Esophagus (tissue), 2 donors: Measurements from ENCODE around the gene TAPT1. TPM values are rescaled to one million over a fixed set of nuclear protein-coding genes. Genes with fewer than 3 reads are reported as not detected.

ENCODE experiments used
- H3K27ac ChIP-seq, 2 donors: one replicate each; pipeline ENCODE4 v1.5.1; 2013; ENCODE audit warnings: low read depth in 2 of 2, mild to moderate bottlenecking in 2 of 2, inconsistent platforms in 1 of 2, low read length in 1 of 2, moderate library complexity in 1 of 2
- H3K27me3 ChIP-seq, 2 donors: one replicate each; pipeline ENCODE4 v1.6.1; 2013; ENCODE audit warnings: low read length in 2 of 2, control low read depth in 1 of 2, mild to moderate bottlenecking in 1 of 2; ENCODE audit not compliant: insufficient read depth in 2 of 2, control insufficient read depth in 1 of 2
- H3K36me3 ChIP-seq, 2 donors: one replicate each; pipeline ENCODE4 v1.6.1; 2013; ENCODE audit warnings: low read length in 1 of 2; ENCODE audit not compliant: control insufficient read depth in 2 of 2, insufficient read depth in 2 of 2
- H3K4me1 ChIP-seq, 2 donors: one replicate each; pipeline ENCODE4 v1.6.1; 2013; ENCODE audit warnings: low read length in 1 of 2; ENCODE audit not compliant: control insufficient read depth in 2 of 2, insufficient read depth in 2 of 2
- H3K4me3 ChIP-seq, 2 donors: one replicate each; pipeline ENCODE4 v1.5.1; 2013; ENCODE audit warnings: low read length in 2 of 2, mild to moderate bottlenecking in 2 of 2, low read depth in 1 of 2, moderate library complexity in 1 of 2
- H3K9me3 ChIP-seq, 2 donors: one replicate each; pipeline ENCODE4 v1.6.1; 2013; ENCODE audit warnings: mild to moderate bottlenecking in 2 of 2, low read depth in 1 of 2, low read length in 1 of 2, moderate library complexity in 1 of 2; ENCODE audit not compliant: control insufficient read depth in 2 of 2, insufficient read depth in 1 of 2
- WGBS, 2 donors: extraction: QIAGEN DNeasy Blood & Tissue Kit; methylation state at CpG; one replicate each; pipeline ENCODE4 v1.1.7; 2013; 5-methylcytosine and 5-hydroxymethylcytosine counted together
- polyA plus RNA-seq, 2 donors: library from polyadenylated mRNA; stranded (reverse); fragments of 200-250 nt; gene quantifications; one replicate each; pipeline ENCODE4 v1.2.3, GENCODE V29; 2013
- donor health status: healthy with polysubstance abuse.
- donor health status: Bipolar disorder and iron deficiency.

Gene TAPT1
- polyA plus RNA-seq, 2 donors, result 6.6 to 8.3 TPM

DNA sequence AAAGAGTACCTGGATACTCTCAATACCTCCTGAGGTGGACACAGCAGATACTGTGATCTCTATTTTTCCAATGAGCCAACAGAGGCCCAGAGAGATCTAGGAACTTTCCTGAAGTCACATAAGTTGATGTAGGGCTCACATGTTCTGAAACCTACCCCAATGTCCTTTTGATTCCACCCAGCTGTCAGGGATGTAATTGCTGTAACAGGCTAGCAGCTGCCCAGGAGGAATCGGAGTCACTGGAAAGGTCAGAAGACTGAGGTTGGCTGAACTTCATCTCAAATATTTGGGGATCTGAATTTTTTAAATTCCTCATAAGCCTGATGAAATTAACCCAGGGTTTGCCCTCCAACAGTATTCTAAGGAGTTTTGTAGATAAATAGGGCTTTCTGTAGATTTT, 90.0 kb downstream of the TAPT1 start:
- Histone ChIP-seq H3K4me3 (no peak overlapping the region), H3K27ac (no peak overlapping the region), H3K36me3 (no peaks in the 10 kb centered on the region), H3K9me3 (no peaks in the 10 kb centered on the region), H3K4me1 (no peaks in the 10 kb centered on the region), H3K27me3 (peaks cover 0 to 2% of the 10 kb centered on the region in 2 donors)
- WGBS, 2 donors, result 18 to 33% methylated on average over 1 of the region's 1 CpG

DNA sequence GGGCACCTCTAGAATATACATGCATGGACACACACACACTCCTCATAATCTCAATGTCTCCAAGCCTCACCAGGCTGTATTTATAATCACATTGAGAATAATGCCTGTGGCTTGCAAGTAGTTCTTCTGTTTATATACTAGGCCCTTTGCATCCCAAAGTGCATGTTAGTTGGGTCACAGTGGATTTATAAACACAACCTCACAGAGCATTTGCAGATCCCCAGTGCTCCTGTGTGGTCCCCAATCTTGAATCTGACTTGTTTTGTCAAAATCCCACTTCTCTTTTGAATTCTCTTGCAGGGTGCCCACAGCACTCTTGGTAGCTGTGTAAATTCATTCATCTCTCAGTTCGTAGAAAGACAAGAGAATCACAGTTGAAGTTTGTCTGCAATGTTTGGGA, 92.9 kb downstream of the TAPT1 start:
- Histone ChIP-seq H3K4me1 (no peaks in the 10 kb centered on the region), H3K27me3 (no peaks in the 10 kb centered on the region), H3K36me3 (no peaks in the 10 kb centered on the region), H3K27ac (no peak overlapping the region), H3K4me3 (no peak overlapping the region), H3K9me3 (no peaks in the 10 kb centered on the region)
- 67 to 89% methylated on average over 1 of the region's 1 CpG for WGBS, 2 donors

DNA sequence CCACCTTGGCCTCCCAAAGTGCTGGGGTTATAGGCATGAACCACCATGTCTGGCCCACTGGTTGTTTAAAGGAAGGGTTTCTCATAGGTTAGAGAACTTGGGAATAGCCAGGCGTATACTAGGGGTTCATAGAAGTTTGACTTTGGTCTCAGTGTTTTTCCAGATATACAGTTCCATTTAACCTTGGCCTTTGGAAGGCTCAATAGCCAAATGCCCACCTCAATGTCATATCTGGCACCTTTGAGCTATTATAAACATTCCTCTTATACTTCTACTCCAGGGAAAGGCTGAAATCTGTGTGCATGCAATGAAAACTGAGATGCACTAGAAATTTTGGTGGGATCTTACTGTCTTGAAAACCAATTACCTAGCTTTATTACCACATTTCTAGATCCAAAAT, 95.0 kb downstream of the TAPT1 start:
- H3K27ac ChIP-seq, result no peak overlapping the region
- no peaks in the 10 kb centered on the region for H3K36me3 ChIP-seq
- no peaks in the 10 kb centered on the region for H3K27me3 ChIP-seq
- 93 to 97% methylated on average over 1 of the region's 1 CpG for WGBS, 2 donors
- H3K9me3 ChIP-seq, result no peaks in the 10 kb centered on the region
- H3K4me3 ChIP-seq, result no peak overlapping the region
- no peaks in the 10 kb centered on the region for H3K4me1 ChIP-seq

DNA sequence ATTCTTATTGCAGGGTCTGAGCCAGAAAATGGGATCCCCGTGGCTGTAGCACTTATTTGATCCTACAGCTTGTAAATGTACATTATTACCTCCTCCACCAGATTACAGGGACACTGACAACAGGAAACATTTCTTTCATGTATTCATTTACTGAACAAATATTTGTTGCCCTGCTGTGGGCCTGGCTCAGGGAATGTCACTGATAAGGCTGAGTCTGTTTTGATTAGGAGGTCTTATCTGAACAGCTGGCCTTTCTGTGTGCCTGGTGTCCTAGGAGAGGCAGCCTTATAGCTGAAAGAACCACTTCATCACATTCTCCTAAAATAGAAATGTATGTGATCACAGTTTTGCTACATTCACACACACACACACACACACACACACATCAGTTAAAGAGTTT, 96.9 kb downstream of the TAPT1 start:
- no peak overlapping the region for H3K4me3 ChIP-seq
- no peaks in the 10 kb centered on the region for H3K27me3 ChIP-seq
- WGBS, 2 donors, result 33 to 48% methylated on average over 1 of the region's 1 CpG
- no peaks in the 10 kb centered on the region for H3K4me1 ChIP-seq
- no peaks in the 10 kb centered on the region for H3K36me3 ChIP-seq
- H3K9me3 ChIP-seq, result no peaks in the 10 kb centered on the region
- H3K27ac ChIP-seq, result no peak overlapping the region

DNA sequence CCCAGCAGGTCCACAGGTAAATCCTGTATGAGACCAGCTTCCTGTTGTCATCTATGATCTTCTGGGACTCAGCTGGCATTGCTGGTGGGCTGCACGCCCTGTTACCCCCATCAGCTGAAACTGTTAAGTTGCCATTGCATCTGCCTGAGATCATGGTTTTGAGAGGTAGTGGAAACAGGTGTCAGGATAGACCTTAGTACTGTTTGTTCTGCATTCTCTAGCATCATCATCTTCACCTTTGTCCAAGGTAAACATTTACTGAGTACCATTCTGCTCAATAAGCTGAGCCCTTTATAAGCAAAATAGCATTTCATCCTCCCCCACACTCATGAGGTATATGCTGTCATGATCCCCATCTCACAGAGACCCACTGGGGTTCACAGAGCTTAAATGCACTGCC, 99.6 kb downstream of the TAPT1 start:
- WGBS, 2 donors, result 89 to 90% methylated on average over 1 of the region's 1 CpG
- no peak overlapping the region for H3K4me3 ChIP-seq
- no peaks in the 10 kb centered on the region for H3K36me3 ChIP-seq
- no peaks in the 10 kb centered on the region for H3K4me1 ChIP-seq
- H3K27me3 ChIP-seq, result no peaks in the 10 kb centered on the region
- no peak overlapping the region for H3K27ac ChIP-seq
- no peaks in the 10 kb centered on the region for H3K9me3 ChIP-seq

DNA sequence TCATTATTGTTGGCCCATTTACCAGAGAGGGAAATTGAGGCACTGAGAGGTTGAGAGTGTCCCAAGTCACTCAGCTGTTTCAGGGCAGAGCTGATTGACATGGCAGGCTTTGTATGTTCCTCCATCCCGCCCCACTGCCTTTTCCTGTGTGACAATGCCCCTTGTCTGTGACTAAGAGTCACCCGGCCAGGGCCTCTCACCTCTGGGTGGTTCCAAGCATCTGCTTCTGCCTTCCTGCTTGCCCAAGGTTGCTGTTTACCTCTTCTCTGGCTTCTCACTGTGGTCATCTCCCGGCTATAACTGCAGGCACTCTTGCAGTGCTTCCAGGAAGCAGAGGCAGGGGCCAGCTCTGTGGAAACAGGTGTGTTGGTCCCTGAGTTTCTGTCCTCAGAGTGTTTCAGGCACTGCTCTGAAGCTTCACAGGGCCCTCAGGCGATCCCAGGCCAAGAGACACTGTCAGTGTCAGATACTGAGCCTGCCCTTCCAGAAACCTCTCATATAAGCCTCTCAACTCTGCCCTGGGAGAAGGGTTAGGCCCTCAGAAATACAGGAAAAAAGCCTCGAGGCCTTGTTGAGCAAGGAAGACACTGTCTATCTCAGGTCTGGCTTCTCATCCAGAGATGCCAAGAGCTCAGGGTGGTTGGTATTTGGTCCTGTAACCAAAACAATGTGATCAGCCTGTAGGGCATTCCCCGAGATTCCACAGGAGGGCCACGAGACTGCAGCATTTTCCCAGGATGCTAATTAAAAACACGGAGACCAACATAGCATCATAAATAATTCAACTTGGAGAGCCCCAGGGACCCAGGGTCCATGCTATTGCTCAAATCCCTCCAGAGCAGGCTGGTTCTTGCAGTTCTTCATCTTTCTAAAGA, 100.5 kb downstream of the TAPT1 start:
- Histone ChIP-seq H3K9me3 (no peaks in the 10 kb centered on the region), H3K27ac (no peak overlapping the region), H3K4me3 (no peak overlapping the region), H3K36me3 (no peaks in the 10 kb centered on the region), H3K4me1 (no peaks in the 10 kb centered on the region), H3K27me3 (no peaks in the 10 kb centered on the region)
- WGBS, 2 donors, result 68 to 76% methylated on average over 8 of the region's 8 CpGs

DNA sequence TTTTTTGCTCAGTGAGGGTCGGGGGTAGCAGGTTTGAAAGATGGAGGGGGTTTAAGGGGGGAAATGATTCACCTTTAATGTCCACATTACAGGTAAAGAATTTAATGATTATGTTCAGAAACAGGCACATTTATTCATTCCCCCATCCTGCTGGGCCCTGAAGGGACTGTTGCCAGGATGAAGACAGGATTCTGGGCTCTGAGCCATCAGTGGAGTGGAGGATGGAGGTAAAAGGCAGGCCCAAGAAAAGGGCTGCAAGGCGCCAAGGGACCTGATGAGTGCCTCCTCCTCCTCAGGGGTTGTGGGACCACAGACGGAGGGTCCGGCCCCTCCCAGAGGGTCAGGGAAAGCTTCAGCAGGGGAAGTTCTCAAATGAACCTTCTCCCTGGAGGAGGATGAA, 102.0 kb downstream of the TAPT1 start:
- Histone ChIP-seq H3K36me3 (no peaks in the 10 kb centered on the region), H3K27me3 (no peaks in the 10 kb centered on the region), H3K4me1 (no peaks in the 10 kb centered on the region), H3K27ac (no peak overlapping the region), H3K9me3 (no peaks in the 10 kb centered on the region), H3K4me3 (no peak overlapping the region)
- WGBS, 2 donors, result 81 to 83% methylated on average over 4 of the region's 4 CpGs

DNA sequence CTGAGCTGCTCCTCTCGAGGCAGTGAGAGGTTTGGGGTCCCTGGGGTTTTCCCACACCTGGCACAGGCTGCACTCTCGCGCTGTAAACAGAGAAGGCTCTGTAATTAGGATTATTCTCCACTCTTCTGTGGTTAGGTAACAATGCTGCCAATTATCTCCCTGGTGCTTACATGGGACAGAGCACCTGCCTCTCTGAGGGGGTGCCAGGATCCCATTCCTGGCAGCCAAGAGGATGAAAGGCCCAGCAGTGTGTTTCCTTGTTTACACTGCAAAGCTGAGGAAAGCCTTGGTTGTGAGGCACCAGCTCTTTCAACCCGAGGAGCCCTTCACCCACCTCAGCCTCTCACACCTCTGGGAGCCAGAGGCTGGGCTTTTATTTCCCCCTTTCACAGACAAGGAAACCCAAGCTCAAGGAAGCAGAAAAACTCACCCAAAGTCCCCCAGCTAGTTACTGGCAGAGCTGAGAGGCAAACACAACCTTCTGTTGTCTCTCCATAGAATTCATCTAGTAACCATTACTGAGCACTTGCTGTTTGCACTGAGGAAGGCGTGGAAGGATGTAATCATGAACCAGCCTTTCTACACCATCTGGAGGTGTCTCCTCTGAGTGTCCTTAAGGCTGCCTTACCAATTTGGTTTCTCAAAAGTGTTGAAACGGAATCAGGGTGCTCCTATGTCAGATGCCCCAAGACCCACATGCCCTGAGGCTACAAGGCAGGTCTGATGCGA, 102.8 kb downstream of the TAPT1 start:
- Histone ChIP-seq H3K36me3 (no peaks in the 10 kb centered on the region), H3K9me3 (no peaks in the 10 kb centered on the region), H3K27ac (no peak overlapping the region), H3K4me3 (no peak overlapping the region), H3K27me3 (no peaks in the 10 kb centered on the region), H3K4me1 (no peaks in the 10 kb centered on the region)
- 55 to 60% methylated on average over 7 of the region's 7 CpGs for WGBS, 2 donors

DNA sequence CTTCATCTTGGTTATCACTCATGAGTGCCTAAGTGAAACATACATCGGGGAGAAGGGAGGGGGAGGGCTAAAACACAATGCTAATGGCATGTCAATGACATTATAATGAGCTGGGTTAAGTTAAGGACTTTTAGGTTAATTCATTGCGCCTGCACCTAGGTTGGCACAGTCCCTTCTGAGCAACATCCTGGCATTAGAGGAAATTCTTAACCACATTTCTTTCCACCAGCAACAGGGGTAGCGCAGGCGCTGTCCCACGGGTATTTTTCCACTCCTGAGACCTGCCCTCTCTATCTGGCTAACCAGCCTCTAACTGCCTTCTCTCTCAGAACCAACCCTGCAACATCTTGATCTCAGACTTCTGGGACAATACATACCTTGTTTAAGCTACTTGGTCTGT, 103.5 kb downstream of the TAPT1 start:
- H3K36me3 ChIP-seq, result no peaks in the 10 kb centered on the region
- H3K4me1 ChIP-seq, result no peaks in the 10 kb centered on the region
- H3K27ac ChIP-seq, result no peak overlapping the region
- no peaks in the 10 kb centered on the region for H3K27me3 ChIP-seq
- no peak overlapping the region for H3K4me3 ChIP-seq
- H3K9me3 ChIP-seq, result no peaks in the 10 kb centered on the region
- 75 to 78% methylated on average over 5 of the region's 5 CpGs for WGBS, 2 donors
